ENCODE measurements around the gene FST.

FST gene

GRCh38 chr5:53507013-53507412 lies 26.6 kb downstream of the FST start:
- intact Hi-C loops (cut with DNase I; ENCODE audit: low total_unique reads), result no loop called here

GRCh38 chr5:53508125-53508524 lies 27.7 kb downstream of the FST start:
- intact Hi-C loops (cut with DNase I; ENCODE audit: low total_unique reads), result no loop called here
- Histone ChIP-seq H3K27me3 (no peaks in the 10 kb centered on the region), H3K9me3 (peaks cover 0 to 22% (median 13%) of the 10 kb centered on the region in 3 donors), H3K4me1 (no peaks in the 10 kb centered on the region), H3K27ac (no peak overlapping the region), H3K4me3 (no peak overlapping the region), H3K36me3 (no peaks in the 10 kb centered on the region)
- TF ChIP-seq, protein P1, sequence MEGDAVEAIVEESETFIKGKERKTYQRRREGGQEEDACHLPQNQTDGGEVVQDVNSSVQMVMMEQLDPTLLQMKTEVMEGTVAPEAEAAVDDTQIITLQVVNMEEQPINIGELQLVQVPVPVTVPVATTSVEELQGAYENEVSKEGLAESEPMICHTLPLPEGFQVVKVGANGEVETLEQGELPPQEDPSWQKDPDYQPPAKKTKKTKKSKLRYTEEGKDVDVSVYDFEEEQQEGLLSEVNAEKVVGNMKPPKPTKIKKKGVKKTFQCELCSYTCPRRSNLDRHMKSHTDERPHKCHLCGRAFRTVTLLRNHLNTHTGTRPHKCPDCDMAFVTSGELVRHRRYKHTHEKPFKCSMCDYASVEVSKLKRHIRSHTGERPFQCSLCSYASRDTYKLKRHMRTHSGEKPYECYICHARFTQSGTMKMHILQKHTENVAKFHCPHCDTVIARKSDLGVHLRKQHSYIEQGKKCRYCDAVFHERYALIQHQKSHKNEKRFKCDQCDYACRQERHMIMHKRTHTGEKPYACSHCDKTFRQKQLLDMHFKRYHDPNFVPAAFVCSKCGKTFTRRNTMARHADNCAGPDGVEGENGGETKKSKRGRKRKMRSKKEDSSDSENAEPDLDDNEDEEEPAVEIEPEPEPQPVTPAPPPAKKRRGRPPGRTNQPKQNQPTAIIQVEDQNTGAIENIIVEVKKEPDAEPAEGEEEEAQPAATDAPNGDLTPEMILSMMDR (IDR thresholded peaks at IDR 0.05), result no peak
- no peak for DNase-seq

More at GRCh38 chr5:53507013-53507412, 26.6 kb downstream of the FST start:
- no peak for DNase-seq
- Histone ChIP-seq H3K9me3 (peaks cover 0 to 19% (median 13%) of the 10 kb centered on the region in 3 donors), H3K4me1 (no peaks in the 10 kb centered on the region), H3K27me3 (no peaks in the 10 kb centered on the region), H3K27ac (no peak overlapping the region), H3K4me3 (no peak overlapping the region), H3K36me3 (no peaks in the 10 kb centered on the region)
- TF ChIP-seq, protein P1 (IDR thresholded peaks at IDR 0.05), result no peak

DNA sequence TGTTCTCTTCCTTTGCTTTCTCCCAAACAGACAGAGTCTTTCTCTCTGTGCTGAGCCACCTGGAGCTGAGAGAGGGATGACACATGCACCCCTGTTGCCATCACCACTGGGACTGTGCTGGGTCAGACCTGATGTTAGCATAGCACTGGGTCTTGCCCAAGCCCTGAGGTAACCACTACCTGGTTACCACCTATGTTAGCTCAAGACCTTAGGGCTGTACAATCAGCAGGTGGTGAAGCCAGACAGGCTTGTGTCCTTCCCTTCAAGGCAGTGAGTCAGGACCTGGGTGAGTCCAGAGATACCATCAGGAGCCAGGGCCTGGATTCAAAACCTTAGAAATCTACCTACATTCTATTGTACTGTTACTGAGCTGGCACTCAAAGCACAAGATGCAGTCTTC lies 32.1 kb downstream of the FST start:
- H3K9me3 ChIP-seq, result peaks cover 0 to 22% (median 13%) of the 10 kb centered on the region in 3 donors
- H3K4me1 ChIP-seq, result no peaks in the 10 kb centered on the region
- intact Hi-C loops (cut with DNase I; ENCODE audit: low total_unique reads), result no loop called here
- no peaks in the 10 kb centered on the region for H3K36me3 ChIP-seq
- H3K4me3 ChIP-seq, result no peak overlapping the region
- DNase-seq, result no peak
- TF ChIP-seq, protein P1 (IDR thresholded peaks at IDR 0.05), result no peak
- no peaks in the 10 kb centered on the region for H3K27me3 ChIP-seq
- no peak overlapping the region for H3K27ac ChIP-seq

DNA sequence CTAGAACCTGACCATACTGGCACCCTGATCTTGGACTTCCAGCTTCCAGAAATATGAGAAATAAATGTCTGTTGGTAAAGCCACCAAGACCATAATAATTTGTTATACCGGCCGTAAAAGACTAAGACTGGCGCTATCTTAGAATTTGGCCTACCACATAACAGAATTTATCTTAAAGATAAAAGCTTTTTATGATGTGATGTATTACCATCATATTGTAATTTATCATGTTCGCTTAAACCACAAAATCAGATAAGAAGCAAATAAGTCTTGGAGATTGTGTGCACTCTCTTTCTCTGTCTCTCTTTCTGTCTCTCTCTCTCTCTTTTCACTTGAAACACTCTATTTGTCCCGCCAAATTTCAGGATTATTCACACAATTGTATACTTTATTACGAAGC lies 35.6 kb downstream of the FST start:
- no peaks in the 10 kb centered on the region for H3K4me1 ChIP-seq
- DNase-seq, result no peak
- H3K9me3 ChIP-seq, result peaks cover 0 to 13% (median 0%) of the 10 kb centered on the region in 3 donors
- no peaks in the 10 kb centered on the region for H3K27me3 ChIP-seq
- no peaks in the 10 kb centered on the region for H3K36me3 ChIP-seq
- intact Hi-C loops (cut with DNase I; ENCODE audit: low total_unique reads), result no loop called here
- H3K4me3 ChIP-seq, result no peak overlapping the region
- H3K27ac ChIP-seq, result no peak overlapping the region
- TF ChIP-seq, protein P1 (IDR thresholded peaks at IDR 0.05), result no peak

GRCh38 chr5:53520813-53521212 lies 40.4 kb downstream of the FST start:
- Histone ChIP-seq H3K4me1 (no peaks in the 10 kb centered on the region), H3K4me3 (no peak overlapping the region), H3K27me3 (no peaks in the 10 kb centered on the region), H3K9me3 (peaks cover 0 to 6% (median 0%) of the 10 kb centered on the region in 3 donors), H3K36me3 (no peaks in the 10 kb centered on the region), H3K27ac (no peak overlapping the region)
- no peak for DNase-seq
- intact Hi-C loops (cut with DNase I; ENCODE audit: low total_unique reads), result no loop called here
- TF ChIP-seq, protein P1 (IDR thresholded peaks at IDR 0.05), result no peak

Measured in tibial artery (tissue), 4 donors.